ENCODE measurements around the gene FOS. TPM values are rescaled to one million over a fixed set of nuclear protein-coding genes. Genes with fewer than 3 reads are reported as not detected.

Gene FOS
- total RNA-seq, 1 experiment from 2014 or later, result 23.9 TPM

DNA sequence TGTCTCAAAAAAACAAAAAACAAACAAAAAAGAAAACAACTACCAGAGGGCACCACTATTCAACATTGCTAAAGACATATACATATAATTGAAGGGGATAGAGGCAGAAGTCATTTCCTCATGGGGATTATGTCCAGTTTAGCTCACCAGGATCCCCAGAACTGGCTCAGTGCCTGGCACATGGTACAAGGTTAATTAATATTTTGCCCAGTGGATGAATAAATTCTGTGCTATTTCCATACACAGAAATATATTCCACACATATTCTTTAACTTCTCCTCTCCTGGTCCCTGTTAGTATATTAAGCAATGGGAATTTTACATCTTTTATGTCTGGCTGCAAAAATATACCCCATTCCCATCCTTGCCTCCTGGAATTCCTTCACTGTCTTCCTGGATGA is 6.7 kb downstream of the FOS start:
- Mint-ChIP-seq H3K36me3 (peaks cover 22% of the 10 kb centered on the region), H3K4me1 (peaks cover 44% of the 10 kb centered on the region), H3K27me3 (ENCODE audit: low read depth) (no peaks in the 10 kb centered on the region), H3K9me3 (no peaks in the 10 kb centered on the region), H3K4me3 (no peak overlapping the region), H3K27ac (no peak overlapping the region)
- ATAC-seq (no peak), DNase-seq (ENCODE audit: low spot score) (no peak)
- POLR2A ChIA-PET, result interaction anchor here (1.5 to 2.1 kb wide), 2 partner anchors 9 to 26 kb away, joined by 5 to 15 read pairs; no protein-coding TSS in a partner anchor
- TF ChIP-seq, protein P1, sequence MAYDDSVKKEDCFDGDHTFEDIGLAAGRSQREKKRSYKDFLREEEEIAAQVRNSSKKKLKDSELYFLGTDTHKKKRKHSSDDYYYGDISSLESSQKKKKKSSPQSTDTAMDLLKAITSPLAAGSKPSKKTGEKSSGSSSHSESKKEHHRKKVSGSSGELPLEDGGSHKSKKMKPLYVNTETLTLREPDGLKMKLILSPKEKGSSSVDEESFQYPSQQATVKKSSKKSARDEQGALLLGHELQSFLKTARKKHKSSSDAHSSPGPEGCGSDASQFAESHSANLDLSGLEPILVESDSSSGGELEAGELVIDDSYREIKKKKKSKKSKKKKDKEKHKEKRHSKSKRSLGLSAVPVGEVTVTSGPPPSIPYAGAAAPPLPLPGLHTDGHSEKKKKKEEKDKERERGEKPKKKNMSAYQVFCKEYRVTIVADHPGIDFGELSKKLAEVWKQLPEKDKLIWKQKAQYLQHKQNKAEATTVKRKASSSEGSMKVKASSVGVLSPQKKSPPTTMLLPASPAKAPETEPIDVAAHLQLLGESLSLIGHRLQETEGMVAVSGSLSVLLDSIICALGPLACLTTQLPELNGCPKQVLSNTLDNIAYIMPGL (CRISPR knock-in tag; IDR thresholded peaks at IDR 0.05), result no peak
- TF ChIP-seq ZNF671 (CRISPR knock-in tag; IDR thresholded peaks at IDR 0.05), result no peak
- TF ChIP-seq, protein P2, sequence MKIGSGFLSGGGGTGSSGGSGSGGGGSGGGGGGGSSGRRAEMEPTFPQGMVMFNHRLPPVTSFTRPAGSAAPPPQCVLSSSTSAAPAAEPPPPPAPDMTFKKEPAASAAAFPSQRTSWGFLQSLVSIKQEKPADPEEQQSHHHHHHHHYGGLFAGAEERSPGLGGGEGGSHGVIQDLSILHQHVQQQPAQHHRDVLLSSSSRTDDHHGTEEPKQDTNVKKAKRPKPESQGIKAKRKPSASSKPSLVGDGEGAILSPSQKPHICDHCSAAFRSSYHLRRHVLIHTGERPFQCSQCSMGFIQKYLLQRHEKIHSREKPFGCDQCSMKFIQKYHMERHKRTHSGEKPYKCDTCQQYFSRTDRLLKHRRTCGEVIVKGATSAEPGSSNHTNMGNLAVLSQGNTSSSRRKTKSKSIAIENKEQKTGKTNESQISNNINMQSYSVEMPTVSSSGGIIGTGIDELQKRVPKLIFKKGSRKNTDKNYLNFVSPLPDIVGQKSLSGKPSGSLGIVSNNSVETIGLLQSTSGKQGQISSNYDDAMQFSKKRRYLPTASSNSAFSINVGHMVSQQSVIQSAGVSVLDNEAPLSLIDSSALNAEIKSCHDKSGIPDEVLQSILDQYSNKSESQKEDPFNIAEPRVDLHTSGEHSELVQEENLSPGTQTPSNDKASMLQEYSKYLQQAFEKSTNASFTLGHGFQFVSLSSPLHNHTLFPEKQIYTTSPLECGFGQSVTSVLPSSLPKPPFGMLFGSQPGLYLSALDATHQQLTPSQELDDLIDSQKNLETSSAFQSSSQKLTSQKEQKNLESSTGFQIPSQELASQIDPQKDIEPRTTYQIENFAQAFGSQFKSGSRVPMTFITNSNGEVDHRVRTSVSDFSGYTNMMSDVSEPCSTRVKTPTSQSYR (CRISPR knock-in tag; IDR thresholded peaks at IDR 0.05), result no peak
- no peak for TF ChIP-seq ZNF317 (CRISPR knock-in tag; IDR thresholded peaks at IDR 0.05; ENCODE audit: borderline replicate concordance, low read depth)
- no peak for TF ChIP-seq EMX1 (CRISPR knock-in tag; IDR thresholded peaks at IDR 0.05)
- TF ChIP-seq HMGA2 (CRISPR knock-in tag; IDR thresholded peaks at IDR 0.05), result no peak
- no peak for TF ChIP-seq ZNF263 (CRISPR knock-in tag; IDR thresholded peaks at IDR 0.05; ENCODE audit: low read depth)
- no peak for TF ChIP-seq ZNF396 (CRISPR knock-in tag; IDR thresholded peaks at IDR 0.05; ENCODE audit: borderline replicate concordance)
- no peak for TF ChIP-seq FOXK1 (CRISPR knock-in tag; IDR thresholded peaks at IDR 0.05)
- TF ChIP-seq ATF2 (CRISPR knock-in tag; IDR thresholded peaks at IDR 0.05; ENCODE audit: borderline replicate concordance, low read depth), result no peak
- no peak for TF ChIP-seq CTCF (IDR thresholded peaks at IDR 0.05)
- TF ChIP-seq NR3C1 (CRISPR knock-in tag; conservative IDR thresholded peaks at IDR 0.05; ENCODE audit: low read depth), result no peak
- no peak for TF ChIP-seq ZMAT4 (CRISPR knock-in tag; IDR thresholded peaks at IDR 0.05)
- TF ChIP-seq, protein P3, sequence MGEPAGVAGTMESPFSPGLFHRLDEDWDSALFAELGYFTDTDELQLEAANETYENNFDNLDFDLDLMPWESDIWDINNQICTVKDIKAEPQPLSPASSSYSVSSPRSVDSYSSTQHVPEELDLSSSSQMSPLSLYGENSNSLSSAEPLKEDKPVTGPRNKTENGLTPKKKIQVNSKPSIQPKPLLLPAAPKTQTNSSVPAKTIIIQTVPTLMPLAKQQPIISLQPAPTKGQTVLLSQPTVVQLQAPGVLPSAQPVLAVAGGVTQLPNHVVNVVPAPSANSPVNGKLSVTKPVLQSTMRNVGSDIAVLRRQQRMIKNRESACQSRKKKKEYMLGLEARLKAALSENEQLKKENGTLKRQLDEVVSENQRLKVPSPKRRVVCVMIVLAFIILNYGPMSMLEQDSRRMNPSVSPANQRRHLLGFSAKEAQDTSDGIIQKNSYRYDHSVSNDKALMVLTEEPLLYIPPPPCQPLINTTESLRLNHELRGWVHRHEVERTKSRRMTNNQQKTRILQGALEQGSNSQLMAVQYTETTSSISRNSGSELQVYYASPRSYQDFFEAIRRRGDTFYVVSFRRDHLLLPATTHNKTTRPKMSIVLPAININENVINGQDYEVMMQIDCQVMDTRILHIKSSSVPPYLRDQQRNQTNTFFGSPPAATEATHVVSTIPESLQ (CRISPR knock-in tag; IDR thresholded peaks at IDR 0.05), result no peak
- TF ChIP-seq ELF4 (CRISPR knock-in tag; IDR thresholded peaks at IDR 0.05; ENCODE audit: low read depth), result no peak
- no peak for TF ChIP-seq GABPB1 (CRISPR knock-in tag; IDR thresholded peaks at IDR 0.05)
- CTCF ChIA-PET, result interaction anchor here (1.7 kb wide), 1 partner anchor 10 kb away, joined by 5 read pairs; no protein-coding TSS in a partner anchor

All from WTC11 (cell line).